GM12891 (cell line): Measurements from ENCODE around the gene BRINP2. TPM values are rescaled to one million over a fixed set of nuclear protein-coding genes. Genes with fewer than 3 reads are reported as not detected.

Source experiments
- DNase-seq: peaks from one replicate; pipeline ENCODE4 v3.0.0; 2011; ENCODE audit warnings: low spot score; ENCODE audit not compliant: insufficient read length
- FAIRE-seq: peaks from 2 replicates; lab custom pipeline; 2011; peaks lifted over from hg19 to GRCh38; lab: Jason Lieb, UNC
- PAX5 ChIP-seq: IDR thresholded peaks from 2 replicates; pipeline ENCODE4 v1.6.1; 2011; ENCODE audit warnings: low read length, moderate library complexity, mild to moderate bottlenecking; ENCODE audit not compliant: insufficient read depth, severe bottlenecking
- POLR2A ChIP-seq: IDR thresholded peaks from 2 replicates; pipeline ENCODE4 v1.6.1; 2011; ENCODE audit warnings: low read depth, low read length, control low read depth
- POLR2AphosphoS5 ChIP-seq: IDR thresholded peaks from 2 replicates; pipeline ENCODE4 v1.6.1; 2011; ENCODE audit warnings: low read depth, low read length, control low read depth
- POU2F2 ChIP-seq: IDR thresholded peaks from 2 replicates; pipeline ENCODE4 v1.6.1; 2011; ENCODE audit warnings: low read depth, mild to moderate bottlenecking, control low read depth, low read length, moderate library complexity
- SPI1 ChIP-seq: IDR thresholded peaks from 2 replicates; pipeline ENCODE4 v1.6.1; 2011; ENCODE audit warnings: low read depth, low read length, control low read depth
- TAF1 ChIP-seq: IDR thresholded peaks from 2 replicates; pipeline ENCODE4 v1.6.1; 2011; ENCODE audit warnings: low read depth, low read length, control low read depth
- polyA plus RNA-seq: library from polyadenylated mRNA; unstranded; fragments of >200 nt; gene quantifications from one replicate; pipeline ENCODE4 v1.2.1, GENCODE V29; 2012; ENCODE audit warnings: low read depth, missing spikeins, inconsistent platforms; ENCODE audit not compliant: missing spikeins

Gene BRINP2
- polyA plus RNA-seq: 0.03 TPM

GRCh38 chr1:177170756-177171535 is at the start of gene BRINP2:
BRINP2 (plus strand) TSS chr1:177170958; CDS start chr1:177229877, 58,919 bp downstream.
- no peak for TF ChIP-seq POLR2A
- no peak for TF ChIP-seq POU2F2
- TF ChIP-seq PAX5: no peak
- TF ChIP-seq TAF1: no peak
- TF ChIP-seq SPI1: no peak
- TF ChIP-seq POLR2AphosphoS5: no peak
- FAIRE-seq (no peak), DNase-seq (no peak)

GRCh38 chr1:177122461-177123251 is 48.1 kb upstream of the BRINP2 start:
- DNase-seq (no peak), FAIRE-seq (no peak)
- TF ChIP-seq POU2F2 (no peak), SPI1 (no peak), POLR2AphosphoS5 (no peak), TAF1 (no peak), PAX5 (no peak), POLR2A (no peak)

- FAIRE-seq (no peak), DNase-seq (no peak)
- no peak for TF ChIP-seq SPI1
- no peak for TF ChIP-seq TAF1
- no peak for TF ChIP-seq PAX5
- no peak for TF ChIP-seq POLR2AphosphoS5
- TF ChIP-seq POU2F2: no peak
- TF ChIP-seq POLR2A: no peak
Measured at GRCh38 chr1:177124577-177125278, 46.0 kb upstream of the BRINP2 start.

GRCh38 chr1:177126267-177126666 is 44.5 kb upstream of the BRINP2 start:
- TF ChIP-seq TAF1 (no peak), POLR2AphosphoS5 (no peak), SPI1 (no peak), POLR2A (no peak), PAX5 (no peak), POU2F2 (no peak)
- FAIRE-seq (no peak), DNase-seq (no peak)

- DNase-seq (no peak), FAIRE-seq (no peak)
- no peak for TF ChIP-seq POU2F2
- no peak for TF ChIP-seq SPI1
- TF ChIP-seq POLR2A: no peak
- TF ChIP-seq TAF1: no peak
- no peak for TF ChIP-seq POLR2AphosphoS5
- TF ChIP-seq PAX5: no peak
Measured at GRCh38 chr1:177128665-177129281, 42.0 kb upstream of the BRINP2 start.

- no peak for TF ChIP-seq POU2F2
- no peak for TF ChIP-seq PAX5
- no peak for TF ChIP-seq SPI1
- no peak for DNase-seq
- FAIRE-seq: no peak
Measured at GRCh38 chr1:177130451-177130945, 40.3 kb upstream of the BRINP2 start.

- DNase-seq (no peak), FAIRE-seq (no peak)
- no peak for TF ChIP-seq SPI1
- no peak for TF ChIP-seq PAX5
- TF ChIP-seq POLR2AphosphoS5: no peak
- no peak for TF ChIP-seq POLR2A
- TF ChIP-seq POU2F2: no peak
- TF ChIP-seq TAF1: no peak
Measured at GRCh38 chr1:177131723-177132122, 39.0 kb upstream of the BRINP2 start.

GRCh38 chr1:177132141-177132540 is 38.6 kb upstream of the BRINP2 start:
- FAIRE-seq (no peak), DNase-seq (no peak)
- TF ChIP-seq PAX5 (no peak), POLR2A (no peak), SPI1 (no peak), TAF1 (no peak), POLR2AphosphoS5 (no peak), POU2F2 (no peak)
